Panc1 (cell line): ENCODE results near the gene FAAP100. TPM values are rescaled to one million over a fixed set of nuclear protein-coding genes. Genes with fewer than 3 reads are reported as not detected.
A peak's percentile ranks its signal among the peaks of the same experiment; 100 is the strongest.

Source experiments
- ATAC-seq: fragments of 200-7000 bp; cut with Tn5 transposase; 2 replicates; pipeline ENCODE4 v1.9.1; 2020; ENCODE audit warnings: mild to moderate bottlenecking, moderate library complexity
- BruUV-seq: library from RNA; stranded (reverse); fragments of 400-500 nt; replicated peaks from 2 replicates; lab custom pipeline; 2021; lab: Mats Ljungman, UMichigan
- CTCF ChIA-PET: fragments of 300-600 bp; sonication (Branson Sonifier 250); formaldehyde crosslinking; loops from one replicate; lab custom pipeline; 2022; ENCODE audit warnings: antibody characterized with exemption; lab: Charles Lee
- POLR2A ChIA-PET: fragments of 300-600 bp; sonication (Branson Sonifier 250); formaldehyde crosslinking; loops from one replicate; lab custom pipeline; 2022; ENCODE audit warnings: antibody characterized with exemption; lab: Charles Lee
- DNase-seq: peaks from one replicate; pipeline ENCODE4 v3.0.0-alpha.2; 2010; ENCODE audit warnings: low read depth, low spot score
- H3K27ac ChIP-seq: 2 replicates; pipeline ENCODE4 v1.5.1; 2011; ENCODE audit warnings: mild to moderate bottlenecking, low read length, inconsistent platforms
- H3K27me3 ChIP-seq: fragments of 200-500 bp; sonication (Bioruptor generic); 2 replicates; pipeline ENCODE4 v1.6.0; 2014; ENCODE audit warnings: low read length, inconsistent platforms; ENCODE audit not compliant: control insufficient read depth, insufficient read depth
- H3K36me3 ChIP-seq: fragments of 200-500 bp; sonication (Bioruptor generic); 2 replicates; pipeline ENCODE4 v1.5.1; 2014; ENCODE audit warnings: inconsistent platforms, mild to moderate bottlenecking, low read length, moderate library complexity; ENCODE audit not compliant: control insufficient read depth, insufficient read depth
- H3K4me1 ChIP-seq: 2 replicates; pipeline ENCODE4 v1.5.1; 2011; ENCODE audit warnings: inconsistent platforms, mild to moderate bottlenecking, low read length, moderate library complexity; ENCODE audit not compliant: control insufficient read depth, insufficient read depth
- H3K4me3 ChIP-seq, 2 experiments: 2 replicates each; pipeline ENCODE4 v1.5.1; 2011 to 2012; ENCODE audit warnings: low read depth in 2 of 2, low read length in 2 of 2, mild to moderate bottlenecking in 2 of 2, inconsistent platforms in 1 of 2, moderate library complexity in 1 of 2
- H3K9me3 ChIP-seq: fragments of 200-500 bp; sonication (Bioruptor generic); 2 replicates; pipeline ENCODE4 v1.5.1; 2014; ENCODE audit warnings: low read depth, mild to moderate bottlenecking, inconsistent platforms, low read length, moderate library complexity; ENCODE audit not compliant: control insufficient read depth, insufficient read depth
- CTCF ChIP-seq: fragments of 450-650 bp; IDR thresholded peaks from 2 replicates; pipeline ENCODE4 v1.5.1; 2017; ENCODE audit warnings: mild to moderate bottlenecking
- POLR2AphosphoS5 ChIP-seq: IDR thresholded peaks from 2 replicates; pipeline ENCODE4 v1.6.1; 2012; ENCODE audit warnings: mild to moderate bottlenecking, low read depth, low read length, moderate library complexity
- REST ChIP-seq, 2 experiments: IDR thresholded peaks; 2 replicates each; pipeline ENCODE4 v1.6.1; 2011 to 2012; ENCODE audit warnings: low read depth in 2 of 2, control low read depth in 1 of 2, low read length in 1 of 2, mild to moderate bottlenecking in 1 of 2, moderate library complexity in 1 of 2; ENCODE audit not compliant: insufficient read depth in 1 of 2
- SIN3A ChIP-seq: IDR thresholded peaks from 2 replicates; pipeline ENCODE4 v1.6.1; 2012; ENCODE audit warnings: low read depth, mild to moderate bottlenecking, low read length, moderate library complexity, borderline replicate concordance; ENCODE audit not compliant: insufficient read depth
- TCF7L2 ChIP-seq: IDR thresholded peaks from 2 replicates; pipeline ENCODE4 v1.6.1; 2011; ENCODE audit warnings: mild to moderate bottlenecking, low read depth, low read length, inconsistent platforms
- in situ Hi-C: cut with HindIII; loops from 2 replicates; pipeline ENCODE4 v1.10.0; 2016; ENCODE audit warnings: low sequenced_read_pairs, low pct_unique_long_range_greater_than_20kb
- intact Hi-C: fragments of 100-400 bp; cut with micrococcal nuclease; formaldehyde crosslinking; loops from one replicate; pipeline ENCODE4 v1.10.0; 2022; ENCODE audit not compliant: unreplicated experiment
- total RNA-seq: library from RNA; stranded (reverse); gene quantifications from one replicate; pipeline ENCODE4 v1.2.1, GENCODE V29; 2021; ENCODE audit not compliant: unreplicated experiment

The FAAP100 gene
- total RNA-seq, 1 experiment from 2014 or later = 265 TPM

- peak overlapping the region; percentile 79 for H3K27ac ChIP-seq
- intact Hi-C loops = no loop called here
- TF ChIP-seq POLR2AphosphoS5 (peak; percentile 50; the same call in 1 of the 2 replicates), CTCF (no peak), TCF7L2 (no peak)
- CTCF ChIA-PET = no interaction called here
- no peaks in the 10 kb centered on the region; the same call in 1 of the 2 replicates for H3K36me3 ChIP-seq
- TSS peak; percentile 36 for BruUV-seq
- peaks cover 57% of the 10 kb centered on the region for H3K4me1 ChIP-seq
- in situ Hi-C loops = no loop called here
- H3K27me3 ChIP-seq = no peaks in the 10 kb centered on the region
- POLR2A ChIA-PET = no interaction called here
- ATAC-seq (no peak), DNase-seq (no peak)
- no peaks in the 10 kb centered on the region for H3K9me3 ChIP-seq
- H3K4me3 ChIP-seq = no peak overlapping the region
Observed at GRCh38 chr17:81539961-81540675, 12.0 kb downstream of the FAAP100 start.

- no peak for ATAC-seq
- intact Hi-C loops (no loop called here), in situ Hi-C loops (no loop called here)
- peak overlapping the region; percentile 79 for H3K27ac ChIP-seq
- TF ChIP-seq TCF7L2 (no peak), POLR2AphosphoS5 (peak; percentile 3; the same call in 1 of the 2 replicates), SIN3A (no peak)
- no peaks in the 10 kb centered on the region for H3K27me3 ChIP-seq
- H3K36me3 ChIP-seq = no peaks in the 10 kb centered on the region; the same call in 1 of the 2 replicates
- H3K4me3 ChIP-seq = no peak overlapping the region
- no peak for DNase-seq
- BruUV-seq = no TSS peak
- peaks cover 55% of the 10 kb centered on the region for H3K4me1 ChIP-seq
- no peaks in the 10 kb centered on the region for H3K9me3 ChIP-seq
- CTCF ChIA-PET = no interaction called here
- POLR2A ChIA-PET = no interaction called here
Observed at GRCh38 chr17:81539571-81539900, 12.6 kb downstream of the FAAP100 start.

GRCh38 chr17:81538651-81539570, 13.2 kb downstream of the FAAP100 start:
- CTCF ChIA-PET = no interaction called here
- DNase-seq (no peak), ATAC-seq (no peak)
- Histone ChIP-seq H3K27ac (peak overlapping the region; percentile 79), H3K4me3 (no peak overlapping the region), H3K36me3 (no peaks in the 10 kb centered on the region; the same call in 1 of the 2 replicates), H3K9me3 (no peaks in the 10 kb centered on the region), H3K27me3 (no peaks in the 10 kb centered on the region), H3K4me1 (peaks cover 55% of the 10 kb centered on the region)
- POLR2A ChIA-PET = interaction anchor here (1.2 kb wide), 1 partner anchor 16 kb away, joined by 5 read pairs; no protein-coding TSS in a partner anchor
- in situ Hi-C loops (no loop called here), intact Hi-C loops (no loop called here)
- BruUV-seq = no TSS peak
- TF ChIP-seq REST (IDR thresholded peaks at IDR 0.05; ENCODE audit: insufficient read depth in 1 of 2, low read depth in 2 of 2, low read length in 1 of 2) = no peak
- no peak for TF ChIP-seq SIN3A
- TF ChIP-seq POLR2AphosphoS5 = no peak; the same call in none of the 2 replicates
- no peak for TF ChIP-seq TCF7L2
- no peak for TF ChIP-seq CTCF
